AG10803 (cell line): ENCODE results near the gene LSM7.
A peak's percentile ranks its signal among the peaks of the same experiment; 100 is the strongest.

Experiments used
- DNase-seq: peaks from one replicate; pipeline ENCODE4 v3.0.0; 2010; ENCODE audit warnings: low read depth
- H3K4me3 ChIP-seq: 2 replicates; pipeline ENCODE4 v1.5.1; 2011; ENCODE audit warnings: mild to moderate bottlenecking, low read length, control low read depth
- TF ChIP-seq, protein P1 (sequence below): conservative IDR thresholded peaks from 2 replicates; pipeline ENCODE4 v1.5.1; 2011; ENCODE audit warnings: mild to moderate bottlenecking, low read length, control low read depth, inconsistent platforms

Gene LSM7

DNA sequence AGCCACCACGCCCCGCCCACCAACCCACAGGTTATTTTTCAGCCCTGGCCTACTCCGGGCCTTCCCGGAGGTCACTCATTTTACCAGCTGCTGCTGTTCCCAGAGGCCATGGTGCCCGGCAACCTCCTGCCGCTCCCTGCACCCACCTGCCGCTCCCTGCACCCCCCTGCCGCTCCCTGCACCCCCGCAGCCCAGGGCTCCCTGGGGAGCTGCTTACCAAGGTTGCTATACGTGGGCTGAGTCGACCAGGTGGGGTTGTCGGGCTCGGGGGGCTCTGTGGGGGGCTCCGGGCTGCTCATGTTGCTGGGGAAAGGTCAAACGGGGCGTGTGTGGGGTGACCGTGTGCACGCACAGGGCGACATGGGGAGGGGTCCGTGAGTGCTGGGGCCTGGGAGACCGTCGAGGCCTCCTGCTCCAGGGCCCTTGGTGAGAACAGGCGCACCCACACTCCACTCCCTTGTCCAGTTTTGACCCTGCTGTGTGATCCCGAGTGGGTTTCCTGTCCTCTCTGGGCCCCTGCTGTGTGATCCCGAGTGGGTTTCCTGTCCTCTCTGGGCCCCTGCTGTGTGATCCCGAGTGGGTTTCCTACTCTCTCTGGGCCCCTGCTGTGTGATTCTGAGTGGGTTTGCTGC is 47.6 kb downstream of the LSM7 start:
- no peak overlapping the region for H3K4me3 ChIP-seq
- TF ChIP-seq, protein P1, sequence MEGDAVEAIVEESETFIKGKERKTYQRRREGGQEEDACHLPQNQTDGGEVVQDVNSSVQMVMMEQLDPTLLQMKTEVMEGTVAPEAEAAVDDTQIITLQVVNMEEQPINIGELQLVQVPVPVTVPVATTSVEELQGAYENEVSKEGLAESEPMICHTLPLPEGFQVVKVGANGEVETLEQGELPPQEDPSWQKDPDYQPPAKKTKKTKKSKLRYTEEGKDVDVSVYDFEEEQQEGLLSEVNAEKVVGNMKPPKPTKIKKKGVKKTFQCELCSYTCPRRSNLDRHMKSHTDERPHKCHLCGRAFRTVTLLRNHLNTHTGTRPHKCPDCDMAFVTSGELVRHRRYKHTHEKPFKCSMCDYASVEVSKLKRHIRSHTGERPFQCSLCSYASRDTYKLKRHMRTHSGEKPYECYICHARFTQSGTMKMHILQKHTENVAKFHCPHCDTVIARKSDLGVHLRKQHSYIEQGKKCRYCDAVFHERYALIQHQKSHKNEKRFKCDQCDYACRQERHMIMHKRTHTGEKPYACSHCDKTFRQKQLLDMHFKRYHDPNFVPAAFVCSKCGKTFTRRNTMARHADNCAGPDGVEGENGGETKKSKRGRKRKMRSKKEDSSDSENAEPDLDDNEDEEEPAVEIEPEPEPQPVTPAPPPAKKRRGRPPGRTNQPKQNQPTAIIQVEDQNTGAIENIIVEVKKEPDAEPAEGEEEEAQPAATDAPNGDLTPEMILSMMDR = no peak
- no peak for DNase-seq

- DNase-seq = no peak
These were observed 49.8 kb downstream of the LSM7 start for GRCh38 chr19:2278459-2279158.

DNA sequence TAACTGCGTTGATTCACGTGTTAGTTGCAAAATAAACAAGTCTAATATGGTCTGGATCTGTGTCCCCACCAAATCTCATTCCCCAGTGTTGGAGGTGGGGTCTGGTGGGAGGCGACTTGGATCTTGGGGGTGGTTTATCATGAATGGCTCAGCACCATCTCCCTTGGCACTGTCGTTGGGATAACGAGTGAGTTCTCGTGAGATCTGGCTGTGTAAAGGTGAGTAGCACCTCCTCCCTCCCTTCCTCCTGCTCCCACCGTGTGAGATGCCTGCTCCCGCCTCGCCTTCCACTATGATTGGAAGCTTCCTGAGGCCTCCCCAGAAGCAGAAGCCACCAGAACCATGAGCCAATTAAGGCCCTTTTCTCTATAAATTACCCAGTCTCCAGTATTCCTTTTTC is 51.2 kb downstream of the LSM7 start:
- TF ChIP-seq, protein P1 = no peak
- DNase-seq = no peak
- no peak overlapping the region for H3K4me3 ChIP-seq

More at GRCh38 chr19:2278459-2279158, 49.8 kb downstream of the LSM7 start:
- TF ChIP-seq, protein P1 = no peak
- no peak overlapping the region for H3K4me3 ChIP-seq

GRCh38 chr19:2276429-2276986 is 51.9 kb downstream of the LSM7 start:
- no peak overlapping the region for H3K4me3 ChIP-seq
- DNase-seq = no peak
- TF ChIP-seq, protein P1 = no peak

GRCh38 chr19:2275588-2276428 is 52.6 kb downstream of the LSM7 start:
- TF ChIP-seq, protein P1 = no peak
- no peak overlapping the region for H3K4me3 ChIP-seq

DNA sequence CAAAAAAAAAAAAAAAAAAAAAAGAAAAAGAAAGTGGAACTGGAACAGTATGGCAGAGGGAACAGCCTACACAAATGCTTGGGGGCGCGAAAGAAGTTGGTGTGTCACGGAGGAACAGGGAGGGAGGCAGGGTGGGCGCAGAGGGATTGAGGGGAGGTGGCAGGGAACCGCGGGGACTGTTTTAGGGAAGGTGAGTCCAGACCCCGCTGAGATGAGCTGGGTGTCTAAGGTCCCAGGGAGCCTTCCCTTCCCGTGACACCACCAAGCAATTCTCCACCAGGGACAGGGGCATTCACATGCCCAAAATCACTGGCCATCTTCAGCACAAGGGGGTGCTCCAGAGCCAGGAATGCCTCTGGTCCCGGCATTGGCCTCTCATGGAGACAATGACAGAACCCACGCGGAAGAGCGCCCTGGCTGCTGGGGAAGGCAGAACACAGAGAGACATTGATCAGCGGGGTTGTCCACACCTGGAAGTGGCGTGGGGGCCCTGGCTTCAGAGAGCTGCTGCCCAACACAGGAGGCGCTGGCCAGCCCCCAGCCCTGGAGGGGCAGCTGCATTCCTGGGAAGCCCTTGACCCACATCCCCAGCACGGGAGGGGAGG is 53.4 kb downstream of the LSM7 start:
- DNase-seq = peak; percentile 67
- TF ChIP-seq, protein P1 = peak; percentile 65
- no peak overlapping the region for H3K4me3 ChIP-seq

More at GRCh38 chr19:2275588-2276428, 52.6 kb downstream of the LSM7 start:
- DNase-seq = no peak
